ENCODE measurements around the gene ACOT11. TPM values are rescaled to one million over a fixed set of nuclear protein-coding genes. Genes with fewer than 3 reads are reported as not detected.

ACOT11 gene
- total RNA-seq, 2 experiments from 2014 or later: 2.0 TPM

- no peaks in the 10 kb centered on the region for H3K36me3 Mint-ChIP-seq (ENCODE audit: low read depth)
- H3K27ac Mint-ChIP-seq: no peak overlapping the region
- ATAC-seq (no peak), DNase-seq (no peak)
- ChIA-PET POLR2A (no interaction called here), CTCF (no interaction called here)
- intact Hi-C loops (cut with DNase I, micrococcal nuclease): no loop called here
- no peaks in the 10 kb centered on the region for H3K27me3 Mint-ChIP-seq
- H3K4me1 Mint-ChIP-seq: no peaks in the 10 kb centered on the region
- H3K9me3 Mint-ChIP-seq (ENCODE audit: low read depth): no peaks in the 10 kb centered on the region
- H3K4me3 Mint-ChIP-seq: no peak overlapping the region
Measured at GRCh38 chr1:54582566-54583306, 34.7 kb downstream of the ACOT11 start.

DNA sequence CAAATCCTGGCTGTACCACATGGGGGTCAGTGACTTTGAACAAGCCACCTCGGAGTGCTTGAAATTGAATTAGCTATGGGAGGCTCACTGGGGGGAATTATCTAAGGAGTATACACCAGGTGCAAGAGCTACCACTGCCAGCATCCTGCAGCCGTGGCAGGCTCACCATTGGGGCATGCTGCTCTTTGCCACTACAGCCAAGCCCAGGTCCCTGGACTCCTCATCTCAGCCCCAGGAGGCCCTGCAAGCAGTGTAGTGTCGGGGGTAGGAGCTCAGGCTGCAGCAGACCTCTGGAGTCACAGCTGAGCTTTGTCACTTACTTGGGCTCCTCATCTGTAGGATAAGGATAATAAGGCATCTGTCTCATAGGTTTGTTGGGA lies 35.3 kb downstream of the ACOT11 start:
- intact Hi-C loops (cut with DNase I, micrococcal nuclease): no loop called here
- H3K4me1 Mint-ChIP-seq: no peaks in the 10 kb centered on the region
- H3K36me3 Mint-ChIP-seq (ENCODE audit: low read depth): no peaks in the 10 kb centered on the region
- POLR2A ChIA-PET: no interaction called here
- no peaks in the 10 kb centered on the region for H3K9me3 Mint-ChIP-seq (ENCODE audit: low read depth)
- no peak overlapping the region for H3K27ac Mint-ChIP-seq
- no peak for ATAC-seq
- no peak for DNase-seq
- H3K27me3 Mint-ChIP-seq: no peaks in the 10 kb centered on the region
- no peak overlapping the region for H3K4me3 Mint-ChIP-seq
- CTCF ChIA-PET: no interaction called here

DNA sequence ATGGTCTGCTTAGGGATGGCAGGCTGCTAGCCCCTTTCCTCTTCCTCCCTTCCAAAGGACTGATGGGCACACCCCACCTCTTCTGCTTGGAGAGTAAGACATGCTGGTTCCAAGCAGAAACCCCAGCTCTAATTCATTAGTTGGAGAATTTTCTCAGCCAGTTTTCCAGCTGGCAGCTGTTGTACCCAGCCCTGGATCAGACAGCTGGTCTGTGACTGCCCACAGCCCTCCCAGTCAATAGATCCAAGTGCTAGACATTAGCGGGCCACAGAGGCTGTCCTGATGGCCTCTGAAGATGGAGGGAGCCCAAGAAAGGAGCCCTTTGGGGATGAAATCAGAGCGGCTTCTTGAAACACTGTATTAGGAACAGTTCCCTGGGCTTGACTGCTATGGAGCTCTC lies 35.8 kb downstream of the ACOT11 start:
- Mint-ChIP-seq H3K4me1 (no peaks in the 10 kb centered on the region), H3K9me3 (ENCODE audit: low read depth) (no peaks in the 10 kb centered on the region), H3K27ac (no peak overlapping the region), H3K27me3 (no peaks in the 10 kb centered on the region), H3K4me3 (no peak overlapping the region), H3K36me3 (ENCODE audit: low read depth) (no peaks in the 10 kb centered on the region)
- no peak for DNase-seq
- intact Hi-C loops (cut with DNase I, micrococcal nuclease): no loop called here
- POLR2A ChIA-PET: no interaction called here
- ATAC-seq: no peak
- CTCF ChIA-PET: no interaction called here

DNA sequence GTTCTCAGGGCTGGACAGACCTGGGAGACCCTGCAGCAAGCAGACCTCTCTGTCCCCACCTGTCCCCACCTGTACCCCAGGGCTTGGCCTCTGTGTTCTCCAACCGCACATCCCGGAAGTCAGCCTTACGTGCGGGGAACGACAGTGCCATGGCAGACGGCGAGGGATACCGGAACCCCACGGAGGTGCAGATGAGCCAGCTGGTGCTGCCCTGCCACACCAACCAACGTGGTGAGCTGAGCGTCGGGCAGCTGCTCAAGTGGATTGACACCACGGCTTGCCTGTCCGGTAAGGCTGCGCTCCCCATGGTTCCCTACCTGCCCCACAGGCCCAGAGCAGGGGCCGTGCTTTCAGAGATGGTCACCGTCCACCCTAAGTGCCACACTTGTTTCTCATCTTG lies 36.5 kb downstream of the ACOT11 start:
- no peak overlapping the region for H3K27ac Mint-ChIP-seq
- ChIA-PET CTCF (no interaction called here), POLR2A (no interaction called here)
- H3K9me3 Mint-ChIP-seq (ENCODE audit: low read depth): no peaks in the 10 kb centered on the region
- intact Hi-C loops (cut with DNase I, micrococcal nuclease): no loop called here
- no peak for ATAC-seq
- no peaks in the 10 kb centered on the region for H3K4me1 Mint-ChIP-seq
- no peaks in the 10 kb centered on the region for H3K27me3 Mint-ChIP-seq
- no peak overlapping the region for H3K4me3 Mint-ChIP-seq
- DNase-seq: no peak
- no peaks in the 10 kb centered on the region for H3K36me3 Mint-ChIP-seq (ENCODE audit: low read depth)

- no peak overlapping the region for H3K27ac Mint-ChIP-seq
- ChIA-PET CTCF (no interaction called here), POLR2A (no interaction called here)
- ATAC-seq: no peak
- no peaks in the 10 kb centered on the region for H3K9me3 Mint-ChIP-seq (ENCODE audit: low read depth)
- no peaks in the 10 kb centered on the region for H3K36me3 Mint-ChIP-seq (ENCODE audit: low read depth)
- DNase-seq: no peak
- intact Hi-C loops (cut with DNase I, micrococcal nuclease): no loop called here
- no peak overlapping the region for H3K4me3 Mint-ChIP-seq
- no peaks in the 10 kb centered on the region for H3K4me1 Mint-ChIP-seq
- H3K27me3 Mint-ChIP-seq: no peaks in the 10 kb centered on the region
Measured at GRCh38 chr1:54585181-54586066, 37.4 kb downstream of the ACOT11 start.

DNA sequence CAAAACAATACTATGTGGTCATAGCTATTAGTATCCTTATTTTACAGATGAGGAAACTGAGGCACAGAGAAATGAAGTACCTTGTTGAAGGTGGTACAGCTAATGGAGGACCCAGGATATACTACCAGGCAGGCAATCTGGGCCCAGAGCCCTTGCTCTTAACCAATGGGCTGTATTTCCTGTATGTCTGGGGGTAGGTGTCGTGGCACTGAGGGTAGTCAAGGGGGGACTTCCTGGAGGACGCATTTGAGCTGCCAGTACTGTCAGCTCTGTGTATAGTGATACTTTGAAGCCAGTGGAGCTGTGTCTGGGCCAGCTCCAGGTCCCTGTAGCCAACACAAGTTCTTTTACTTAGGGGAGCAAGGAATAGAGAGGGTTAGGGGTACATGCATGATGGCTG lies 40.3 kb downstream of the ACOT11 start:
- DNase-seq (no peak), ATAC-seq (no peak)
- POLR2A ChIA-PET: no interaction called here
- no peaks in the 10 kb centered on the region for H3K9me3 Mint-ChIP-seq (ENCODE audit: low read depth)
- CTCF ChIA-PET: interaction anchor here (1.0 kb wide), 1 partner anchor 16 kb away, joined by 5 read pairs; no protein-coding TSS in a partner anchor
- H3K36me3 Mint-ChIP-seq (ENCODE audit: low read depth): no peaks in the 10 kb centered on the region
- H3K4me1 Mint-ChIP-seq: no peaks in the 10 kb centered on the region
- H3K4me3 Mint-ChIP-seq: no peak overlapping the region
- intact Hi-C loops (cut with DNase I, micrococcal nuclease): no loop called here
- no peaks in the 10 kb centered on the region for H3K27me3 Mint-ChIP-seq
- no peak overlapping the region for H3K27ac Mint-ChIP-seq

DNA sequence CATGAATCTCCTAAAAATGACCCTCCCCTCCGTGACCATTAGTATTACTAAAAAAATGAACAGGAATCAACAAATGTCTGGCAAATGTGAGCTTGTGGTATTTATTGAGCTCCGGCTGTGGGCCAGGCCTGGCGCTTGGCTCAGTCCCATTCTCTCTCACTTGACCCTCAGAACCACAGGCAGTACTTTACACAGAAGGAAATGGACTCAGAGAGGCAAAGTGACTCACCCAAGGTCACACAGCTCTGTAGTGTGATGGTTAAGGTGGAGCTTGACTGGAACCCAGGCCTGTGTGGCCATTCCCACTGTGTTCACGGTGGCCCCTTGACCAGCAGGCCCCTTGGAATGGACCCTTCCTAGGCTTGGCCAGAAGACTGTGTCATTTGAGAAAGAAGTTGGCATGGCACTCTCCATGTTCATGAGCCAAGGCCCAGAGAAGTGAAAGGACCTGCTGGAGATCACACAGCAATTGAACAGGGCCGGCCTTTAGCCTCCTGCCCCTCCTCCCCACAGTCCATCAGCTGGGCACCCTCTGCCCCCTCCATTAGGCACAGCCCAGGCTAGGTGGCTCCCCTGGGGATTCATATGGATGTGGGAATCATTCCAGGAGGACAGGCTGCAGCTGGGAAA lies 43.2 kb downstream of the ACOT11 start:
- intact Hi-C loops (cut with DNase I, micrococcal nuclease): no loop called here
- no peak overlapping the region for H3K4me3 Mint-ChIP-seq
- H3K36me3 Mint-ChIP-seq (ENCODE audit: low read depth): no peaks in the 10 kb centered on the region
- H3K4me1 Mint-ChIP-seq: no peaks in the 10 kb centered on the region
- no peak for ATAC-seq
- POLR2A ChIA-PET: no interaction called here
- no peak overlapping the region for H3K27ac Mint-ChIP-seq
- H3K27me3 Mint-ChIP-seq: no peaks in the 10 kb centered on the region
- no peak for DNase-seq
- CTCF ChIA-PET: no interaction called here
- no peaks in the 10 kb centered on the region for H3K9me3 Mint-ChIP-seq (ENCODE audit: low read depth)

GRCh38 chr1:54593571-54594160 lies 45.6 kb downstream of the ACOT11 start:
- Mint-ChIP-seq H3K4me3 (no peak overlapping the region), H3K36me3 (ENCODE audit: low read depth) (no peaks in the 10 kb centered on the region), H3K27me3 (no peaks in the 10 kb centered on the region), H3K27ac (no peak overlapping the region), H3K9me3 (ENCODE audit: low read depth) (no peaks in the 10 kb centered on the region), H3K4me1 (no peaks in the 10 kb centered on the region)
- ChIA-PET CTCF (no interaction called here), POLR2A (no interaction called here)
- no peak for DNase-seq
- intact Hi-C loops (cut with DNase I, micrococcal nuclease): no loop called here
- no peak for ATAC-seq

GRCh38 chr1:54594463-54594862 lies 46.4 kb downstream of the ACOT11 start:
- intact Hi-C loops (cut with DNase I, micrococcal nuclease): no loop called here
- no peaks in the 10 kb centered on the region for H3K9me3 Mint-ChIP-seq (ENCODE audit: low read depth)
- no peaks in the 10 kb centered on the region for H3K4me1 Mint-ChIP-seq
- no peaks in the 10 kb centered on the region for H3K27me3 Mint-ChIP-seq
- ATAC-seq (no peak), DNase-seq (no peak)
- ChIA-PET CTCF (no interaction called here), POLR2A (no interaction called here)
- H3K4me3 Mint-ChIP-seq: no peak overlapping the region
- H3K27ac Mint-ChIP-seq: no peak overlapping the region
- no peaks in the 10 kb centered on the region for H3K36me3 Mint-ChIP-seq (ENCODE audit: low read depth)

DNA sequence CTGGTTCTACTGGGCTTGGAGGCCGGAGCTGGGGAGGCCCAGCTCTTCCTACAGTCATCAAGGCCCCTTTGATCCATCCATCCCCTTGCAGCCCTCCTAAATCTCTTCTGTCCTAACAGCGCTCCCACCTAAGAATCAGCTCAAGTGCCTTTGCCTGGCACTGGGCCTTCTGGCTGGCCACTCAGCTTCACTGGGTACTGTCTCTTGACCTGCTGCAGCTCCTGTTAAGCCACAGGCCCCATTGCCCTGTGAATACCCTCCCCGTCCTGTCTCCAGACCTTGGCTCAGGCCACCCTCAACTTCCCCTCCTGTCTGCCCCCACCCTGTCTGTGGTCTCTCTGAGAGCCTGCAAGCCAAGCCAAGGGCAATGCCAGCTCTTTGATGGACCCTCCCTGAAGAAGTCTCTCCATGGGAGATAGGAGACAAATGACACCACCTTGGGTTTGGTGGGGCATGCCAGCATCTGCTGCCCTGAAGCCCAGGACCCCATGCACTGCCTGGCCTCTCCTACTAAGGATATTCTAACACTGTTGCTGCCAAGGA lies 48.0 kb downstream of the ACOT11 start:
- intact Hi-C loops (cut with DNase I, micrococcal nuclease): no loop called here
- ATAC-seq: no peak
- H3K4me1 Mint-ChIP-seq: no peaks in the 10 kb centered on the region
- H3K4me3 Mint-ChIP-seq: no peak overlapping the region
- no peak for DNase-seq
- ChIA-PET CTCF (interaction anchor here (0.8 kb wide), 1 partner anchor 31 kb away, joined by 4 read pairs; no protein-coding TSS in a partner anchor), POLR2A (no interaction called here)
- no peaks in the 10 kb centered on the region for H3K9me3 Mint-ChIP-seq (ENCODE audit: low read depth)
- no peak overlapping the region for H3K27ac Mint-ChIP-seq
- H3K27me3 Mint-ChIP-seq: no peaks in the 10 kb centered on the region
- no peaks in the 10 kb centered on the region for H3K36me3 Mint-ChIP-seq (ENCODE audit: low read depth)

DNA sequence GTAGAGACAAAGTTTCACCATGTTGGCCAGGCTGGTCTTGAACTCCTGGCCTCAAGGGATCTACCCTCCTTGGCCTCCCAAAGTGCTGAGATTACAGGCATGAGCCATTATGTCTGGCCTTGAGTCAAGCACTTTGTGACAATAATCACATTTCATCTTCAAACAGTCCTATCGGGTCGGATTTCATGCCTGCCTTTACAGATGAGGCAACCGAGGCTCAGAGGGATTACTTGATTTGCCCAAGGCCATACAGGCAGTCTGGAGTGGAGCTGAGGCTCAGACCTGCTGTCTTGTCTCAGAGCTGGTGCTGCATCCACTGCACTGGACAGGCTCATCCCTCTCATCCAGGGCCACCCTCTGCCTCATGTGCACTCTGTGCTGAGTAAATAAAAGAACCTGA lies 48.7 kb downstream of the ACOT11 start:
- ChIA-PET POLR2A (no interaction called here), CTCF (interaction anchor here (0.6 to 0.8 kb wide), 2 partner anchors 25 to 31 kb away, joined by 3 to 4 read pairs; no protein-coding TSS in a partner anchor)
- no peak for ATAC-seq
- no peak overlapping the region for H3K27ac Mint-ChIP-seq
- no peak overlapping the region for H3K4me3 Mint-ChIP-seq
- DNase-seq: no peak
- no peaks in the 10 kb centered on the region for H3K36me3 Mint-ChIP-seq (ENCODE audit: low read depth)
- H3K27me3 Mint-ChIP-seq: no peaks in the 10 kb centered on the region
- intact Hi-C loops (cut with DNase I, micrococcal nuclease): no loop called here
- no peaks in the 10 kb centered on the region for H3K4me1 Mint-ChIP-seq
- H3K9me3 Mint-ChIP-seq (ENCODE audit: low read depth): no peaks in the 10 kb centered on the region
